HCT116 (cell line): ENCODE results near the gene EGFR. TPM values are rescaled to one million over a fixed set of nuclear protein-coding genes. Genes with fewer than 3 reads are reported as not detected.

Source experiments
- ATAC-seq: fragments of 200-7000 bp; cut with Tn5 transposase; 2 replicates; pipeline ENCODE4 v1.9.1; 2020; ENCODE audit warnings: mild to moderate bottlenecking, moderate library complexity
- BruUV-seq: library from RNA; stranded (reverse); fragments of 400-500 nt; replicated peaks from 2 replicates; lab custom pipeline; 2021; lab: Mats Ljungman, UMichigan
- CTCF ChIA-PET: fragments of 300-600 bp; sonication (Branson Sonifier 250); formaldehyde crosslinking; loops from one replicate; lab custom pipeline; 2021; ENCODE audit warnings: antibody characterized with exemption; lab: Charles Lee
- POLR2A ChIA-PET: fragments of 300-600, 350-600 bp; sonication (Branson Sonifier 250); formaldehyde crosslinking; loops from one replicate; lab custom pipeline; 2021; ENCODE audit warnings: antibody characterized with exemption; lab: Charles Lee
- RAD21 ChIA-PET, 2 experiments: fragments of 300-600 bp; sonication (Branson Sonifier 250); formaldehyde crosslinking; loops; one replicate each; lab custom pipeline; 2023; ENCODE audit warnings: low total read pairs in 2 of 2; ENCODE audit not compliant: uncharacterized antibody in 2 of 2, unreplicated experiment in 2 of 2, low non-redundant PET in 1 of 2; lab: Charles Lee
- DNase-seq: peaks from one replicate; pipeline ENCODE4 v3.0.0-alpha.2; 2010; ENCODE audit warnings: low read depth, low spot score
- H2AFZ ChIP-seq: fragments of 200-600 bp; shearing (Covaris generic), sonication (generic); 2 replicates; pipeline ENCODE4 v1.6.1; 2017; ENCODE audit warnings: low read depth, mixed run types, mixed read lengths, antibody characterized with exemption, low read length; ENCODE audit not compliant: poor library complexity, severe bottlenecking
- H3K27ac ChIP-seq: 2 replicates; pipeline ENCODE4 v1.5.1; 2012; ENCODE audit warnings: low read depth, low read length
- H3K27me3 ChIP-seq: fragments of 200-600 bp; sonication (generic); 2 replicates; pipeline ENCODE4 v1.6.1; 2016; ENCODE audit warnings: mixed run types, low read length, mixed read lengths; ENCODE audit not compliant: insufficient read depth
- H3K36me3 ChIP-seq, 2 experiments: fragments of 200-500 bp in 1 of 2; fragments of 200-600 bp in 1 of 2; sonication (Bioruptor generic) in 1 of 2; sonication (generic) in 1 of 2; 2 replicates each; pipeline versions ENCODE4 v1.5.1 to v1.6.1; 2014 to 2016; ENCODE audit warnings: low read length in 2 of 2, inconsistent platforms in 1 of 2, mixed read lengths in 1 of 2, mixed run types in 1 of 2; ENCODE audit not compliant: insufficient read depth in 2 of 2, control insufficient read depth in 1 of 2
- H3K4me1 ChIP-seq, 2 experiments: fragments of 200-600 bp in 1 of 2; sonication (generic) in 1 of 2; 2 replicates each; pipeline versions ENCODE4 v1.5.1 to v1.6.1; 2012 to 2017; ENCODE audit warnings: low read length in 2 of 2, inconsistent platforms in 1 of 2, mild to moderate bottlenecking in 1 of 2, mixed read lengths in 1 of 2, mixed run types in 1 of 2, moderate library complexity in 1 of 2; ENCODE audit not compliant: insufficient read depth in 2 of 2, control insufficient read depth in 1 of 2
- H3K4me2 ChIP-seq: fragments of 200-600 bp; sonication (generic); 2 replicates; pipeline ENCODE4 v1.6.1; 2017; ENCODE audit warnings: mixed run types, low read length, mixed read lengths
- H3K4me3 ChIP-seq, 2 experiments: fragments of 200-600 bp in 1 of 2; sonication (generic) in 1 of 2; replicated peaks in 1 of 2; 2 replicates each; pipeline ENCODE4 v1.5.1; 2011 to 2016; ENCODE audit warnings: low read length in 2 of 2, control low read depth in 1 of 2, low read depth in 1 of 2, mild to moderate bottlenecking in 1 of 2, mixed read lengths in 1 of 2, mixed run types in 1 of 2
- H3K79me2 ChIP-seq: fragments of 200-600 bp; sonication (generic); 2 replicates; pipeline ENCODE4 v1.6.1; 2017; ENCODE audit warnings: mild to moderate bottlenecking, mixed run types, low read length, moderate library complexity, mixed read lengths; ENCODE audit not compliant: insufficient read depth
- H3K9ac ChIP-seq: fragments of 200-600 bp; sonication (generic); 2 replicates; pipeline ENCODE4 v1.6.1; 2016; ENCODE audit warnings: low read length, mixed read lengths
- H3K9me2 ChIP-seq: fragments of 200-600 bp; sonication (generic), shearing (Covaris generic); 2 replicates; pipeline ENCODE4 v1.6.1; 2017; ENCODE audit warnings: mixed run types, mild to moderate bottlenecking, moderate library complexity; ENCODE audit not compliant: insufficient read depth
- H3K9me3 ChIP-seq, 2 experiments: fragments of 200-500 bp in 1 of 2; fragments of 200-600 bp in 1 of 2; sonication (Bioruptor generic) in 1 of 2; sonication (generic) in 1 of 2; 2 replicates each; pipeline ENCODE4 v1.6.1; 2014 to 2017; ENCODE audit warnings: low read length in 2 of 2, mixed read lengths in 2 of 2, inconsistent platforms in 1 of 2, low read depth in 1 of 2, mild to moderate bottlenecking in 1 of 2, mixed run types in 1 of 2, moderate library complexity in 1 of 2; ENCODE audit not compliant: control insufficient read depth in 1 of 2, insufficient read depth in 1 of 2
- H4K20me1 ChIP-seq: fragments of 200-600 bp; sonication (generic), shearing (Covaris generic); 2 replicates; pipeline ENCODE4 v1.6.1; 2017; ENCODE audit warnings: mixed run types, mild to moderate bottlenecking, moderate library complexity; ENCODE audit not compliant: insufficient read depth
- EGR1 ChIP-seq: IDR thresholded peaks from 2 replicates; pipeline ENCODE4 v1.6.1; 2012; ENCODE audit warnings: low read depth
- ELF1 ChIP-seq: IDR thresholded peaks from 2 replicates; pipeline ENCODE4 v1.6.1; 2012; ENCODE audit warnings: low read depth, borderline replicate concordance
- EZH2phosphoT487 ChIP-seq: fragments of 200-600 bp; IDR thresholded peaks from 2 replicates; pipeline ENCODE4 v1.6.1; 2018; ENCODE audit warnings: antibody characterized with exemption, borderline replicate concordance
- FOSL1 ChIP-seq: IDR thresholded peaks from 2 replicates; pipeline ENCODE4 v1.6.1; 2012; ENCODE audit warnings: low read depth
- POLR2A ChIP-seq: IDR thresholded peaks from 2 replicates; pipeline ENCODE4 v1.7.0; 2011; ENCODE audit warnings: borderline replicate concordance; ENCODE audit not compliant: insufficient read depth, insufficient read length; ENCODE audit errors: extremely low read depth
- POLR2AphosphoS5 ChIP-seq: IDR thresholded peaks from 2 replicates; pipeline ENCODE4 v1.6.1; 2011; ENCODE audit warnings: mild to moderate bottlenecking, low read depth, low read length, moderate library complexity
- RAD21 ChIP-seq: IDR thresholded peaks from 2 replicates; pipeline ENCODE4 v1.6.1; 2012; ENCODE audit warnings: low read depth, mild to moderate bottlenecking
- SIN3A ChIP-seq: IDR thresholded peaks from 2 replicates; pipeline ENCODE4 v1.6.1; 2012; ENCODE audit warnings: low read depth
- SRF ChIP-seq: IDR thresholded peaks from 2 replicates; pipeline ENCODE4 v1.6.1; 2012; ENCODE audit warnings: low read depth
- TCF7L2 ChIP-seq: IDR thresholded peaks from 2 replicates; pipeline ENCODE4 v1.7.0; 2011; ENCODE audit warnings: borderline replicate concordance, inconsistent platforms; ENCODE audit not compliant: insufficient read depth, insufficient read length; ENCODE audit errors: extremely low read depth
- ZNF274 ChIP-seq: fragments of 200-500 bp; sonication (Bioruptor generic); IDR thresholded peaks from 2 replicates; pipeline ENCODE4 v1.6.1; 2014; ENCODE audit warnings: mild to moderate bottlenecking, low read depth, low read length, inconsistent platforms
- intact Hi-C: fragments of 100-400 bp; cut with micrococcal nuclease; formaldehyde crosslinking; loops from 2 replicates; pipeline ENCODE4 v1.10.0; 2022
- total RNA-seq: library from RNA; stranded (reverse); gene quantifications from one replicate; pipeline ENCODE4 v1.2.1, GENCODE V29; 2021; ENCODE audit not compliant: unreplicated experiment
- TF ChIP-seq, protein P1 (sequence below): IDR thresholded peaks from 2 replicates; pipeline ENCODE4 v1.6.1; 2012
- TF ChIP-seq, protein P2 (sequence below): IDR thresholded peaks from 2 replicates; pipeline ENCODE4 v1.6.1; 2012; ENCODE audit warnings: low read depth
- TF ChIP-seq, protein P3 (sequence below): IDR thresholded peaks from 2 replicates; pipeline ENCODE4 v1.6.1; 2011; ENCODE audit warnings: mild to moderate bottlenecking, low read length, moderate library complexity; ENCODE audit not compliant: insufficient replicate concordance; ENCODE audit errors: extremely low read depth

Gene EGFR
- total RNA-seq, 1 experiment from 2014 or later: 71.5 TPM

DNA sequence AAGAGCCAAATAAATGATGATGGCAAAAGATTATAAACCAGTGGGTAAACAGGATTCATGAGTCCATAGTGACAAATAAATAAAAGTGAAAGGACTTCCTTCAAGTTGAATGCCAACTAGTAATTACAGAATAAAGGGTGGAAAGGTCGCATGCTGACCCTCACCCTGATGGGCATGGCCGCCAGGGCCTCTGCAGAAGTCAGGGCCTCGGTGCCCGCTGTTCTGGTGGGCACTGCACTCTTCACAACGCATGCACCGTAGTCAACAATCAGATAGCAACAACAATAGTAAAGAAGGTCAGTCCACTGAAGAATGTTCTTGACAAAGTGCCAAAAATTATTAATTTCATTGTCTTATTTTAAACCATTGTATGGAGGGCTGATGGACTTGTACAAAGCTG is 223.1 kb downstream of the EGFR start:
- intact Hi-C loops: no loop called here
- H3K4me2 ChIP-seq: no peak overlapping the region
- CTCF ChIA-PET: no interaction called here
- no peak overlapping the region for H3K9ac ChIP-seq
- H2AFZ ChIP-seq: no peak overlapping the region
- peaks cover 3 to 20% of the 10 kb centered on the region in 2 experiments for H3K4me1 ChIP-seq
- no peaks in the 10 kb centered on the region for H3K36me3 ChIP-seq
- H3K79me2 ChIP-seq: no peaks in the 10 kb centered on the region
- DNase-seq: no peak
- H3K27me3 ChIP-seq: peaks cover 7% of the 10 kb centered on the region; the same call in 1 of the 2 replicates
- no TSS peak for BruUV-seq
- TF ChIP-seq RAD21 (no peak), SIN3A (no peak), POLR2A (no peak), TCF7L2 (no peak)
- TF ChIP-seq, protein P1, sequence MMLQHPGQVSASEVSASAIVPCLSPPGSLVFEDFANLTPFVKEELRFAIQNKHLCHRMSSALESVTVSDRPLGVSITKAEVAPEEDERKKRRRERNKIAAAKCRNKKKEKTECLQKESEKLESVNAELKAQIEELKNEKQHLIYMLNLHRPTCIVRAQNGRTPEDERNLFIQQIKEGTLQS: no peak
- TF ChIP-seq, all 23 proteins: peak for 0
- H3K9me3 ChIP-seq: no peaks in the 10 kb centered on the region
- no peak overlapping the region for H3K4me3 ChIP-seq
- H4K20me1 ChIP-seq: no peaks in the 10 kb centered on the region
- H3K27ac ChIP-seq: no peak overlapping the region
- no peak for ATAC-seq
- ChIA-PET POLR2A (no interaction called here), RAD21 (no interaction called here)
- H3K9me2 ChIP-seq: no peaks in the 10 kb centered on the region

DNA sequence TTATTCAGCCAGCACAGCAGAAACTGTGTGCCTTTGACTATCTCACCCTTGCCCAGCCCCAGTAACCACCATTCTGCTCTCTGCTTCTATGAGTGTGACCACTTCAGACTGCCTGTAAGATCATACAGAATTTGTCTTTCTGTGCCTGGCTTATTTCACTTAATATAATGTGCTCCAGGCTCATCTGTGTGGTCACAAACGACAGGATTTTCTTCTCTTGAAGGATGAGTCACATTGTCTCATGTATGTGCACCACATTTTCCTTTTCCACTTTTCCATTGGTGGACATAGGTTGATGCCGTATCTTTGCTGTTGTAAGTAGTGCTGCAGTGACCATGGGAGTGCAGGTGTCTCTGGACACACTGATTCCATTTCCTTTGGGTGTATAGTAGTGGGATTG is 223.8 kb downstream of the EGFR start:
- Histone ChIP-seq H3K9me3 (no peaks in the 10 kb centered on the region), H3K9me2 (no peaks in the 10 kb centered on the region), H3K27ac (no peak overlapping the region), H3K4me3 (no peak overlapping the region), H3K79me2 (no peaks in the 10 kb centered on the region), H3K9ac (no peak overlapping the region), H3K4me1 (peaks cover 7 to 27% of the 10 kb centered on the region in 2 experiments), H3K27me3 (peaks cover 7% of the 10 kb centered on the region; the same call in 1 of the 2 replicates), H2AFZ (no peak overlapping the region), H4K20me1 (no peaks in the 10 kb centered on the region), H3K36me3 (no peaks in the 10 kb centered on the region), H3K4me2 (no peak overlapping the region)
- intact Hi-C loops: no loop called here
- BruUV-seq: no TSS peak
- POLR2A ChIA-PET: no interaction called here
- CTCF ChIA-PET: no interaction called here
- RAD21 ChIA-PET: no interaction called here
- DNase-seq (no peak), ATAC-seq (no peak)
- TF ChIP-seq SRF (no peak), EZH2phosphoT487 (no peak), EGR1 (no peak), ELF1 (no peak), POLR2AphosphoS5 (no peak), FOSL1 (no peak), POLR2A (no peak), TCF7L2 (no peak), ZNF274 (no peak)
- TF ChIP-seq, protein P2, sequence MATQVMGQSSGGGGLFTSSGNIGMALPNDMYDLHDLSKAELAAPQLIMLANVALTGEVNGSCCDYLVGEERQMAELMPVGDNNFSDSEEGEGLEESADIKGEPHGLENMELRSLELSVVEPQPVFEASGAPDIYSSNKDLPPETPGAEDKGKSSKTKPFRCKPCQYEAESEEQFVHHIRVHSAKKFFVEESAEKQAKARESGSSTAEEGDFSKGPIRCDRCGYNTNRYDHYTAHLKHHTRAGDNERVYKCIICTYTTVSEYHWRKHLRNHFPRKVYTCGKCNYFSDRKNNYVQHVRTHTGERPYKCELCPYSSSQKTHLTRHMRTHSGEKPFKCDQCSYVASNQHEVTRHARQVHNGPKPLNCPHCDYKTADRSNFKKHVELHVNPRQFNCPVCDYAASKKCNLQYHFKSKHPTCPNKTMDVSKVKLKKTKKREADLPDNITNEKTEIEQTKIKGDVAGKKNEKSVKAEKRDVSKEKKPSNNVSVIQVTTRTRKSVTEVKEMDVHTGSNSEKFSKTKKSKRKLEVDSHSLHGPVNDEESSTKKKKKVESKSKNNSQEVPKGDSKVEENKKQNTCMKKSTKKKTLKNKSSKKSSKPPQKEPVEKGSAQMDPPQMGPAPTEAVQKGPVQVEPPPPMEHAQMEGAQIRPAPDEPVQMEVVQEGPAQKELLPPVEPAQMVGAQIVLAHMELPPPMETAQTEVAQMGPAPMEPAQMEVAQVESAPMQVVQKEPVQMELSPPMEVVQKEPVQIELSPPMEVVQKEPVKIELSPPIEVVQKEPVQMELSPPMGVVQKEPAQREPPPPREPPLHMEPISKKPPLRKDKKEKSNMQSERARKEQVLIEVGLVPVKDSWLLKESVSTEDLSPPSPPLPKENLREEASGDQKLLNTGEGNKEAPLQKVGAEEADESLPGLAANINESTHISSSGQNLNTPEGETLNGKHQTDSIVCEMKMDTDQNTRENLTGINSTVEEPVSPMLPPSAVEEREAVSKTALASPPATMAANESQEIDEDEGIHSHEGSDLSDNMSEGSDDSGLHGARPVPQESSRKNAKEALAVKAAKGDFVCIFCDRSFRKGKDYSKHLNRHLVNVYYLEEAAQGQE: no peak
- TF ChIP-seq, protein P3, sequence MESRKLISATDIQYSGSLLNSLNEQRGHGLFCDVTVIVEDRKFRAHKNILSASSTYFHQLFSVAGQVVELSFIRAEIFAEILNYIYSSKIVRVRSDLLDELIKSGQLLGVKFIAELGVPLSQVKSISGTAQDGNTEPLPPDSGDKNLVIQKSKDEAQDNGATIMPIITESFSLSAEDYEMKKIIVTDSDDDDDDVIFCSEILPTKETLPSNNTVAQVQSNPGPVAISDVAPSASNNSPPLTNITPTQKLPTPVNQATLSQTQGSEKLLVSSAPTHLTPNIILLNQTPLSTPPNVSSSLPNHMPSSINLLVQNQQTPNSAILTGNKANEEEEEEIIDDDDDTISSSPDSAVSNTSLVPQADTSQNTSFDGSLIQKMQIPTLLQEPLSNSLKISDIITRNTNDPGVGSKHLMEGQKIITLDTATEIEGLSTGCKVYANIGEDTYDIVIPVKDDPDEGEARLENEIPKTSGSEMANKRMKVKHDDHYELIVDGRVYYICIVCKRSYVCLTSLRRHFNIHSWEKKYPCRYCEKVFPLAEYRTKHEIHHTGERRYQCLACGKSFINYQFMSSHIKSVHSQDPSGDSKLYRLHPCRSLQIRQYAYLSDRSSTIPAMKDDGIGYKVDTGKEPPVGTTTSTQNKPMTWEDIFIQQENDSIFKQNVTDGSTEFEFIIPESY: no peak
- TF ChIP-seq, protein P1: no peak
